GM18868 (cell line): ENCODE measurements around the gene SELENON.

Source experiments
- ATAC-seq: cut with Tn5 transposase; IDR thresholded peaks from one replicate; pipeline ENCODE4 v1.9.1; 2021; ENCODE audit warnings: mild to moderate bottlenecking, moderate library complexity; ENCODE audit not compliant: unreplicated experiment

SELENON gene

GRCh38 chr1:25799935-25800702, at the start of gene SELENON:
SELENON (plus strand) TSS chr1:25800193; CDS start chr1:25800231, 38 bp downstream.
- ATAC-seq = no peak

GRCh38 chr1:25750923-25751605, 48.9 kb upstream of the SELENON start:
- no peak for ATAC-seq

DNA sequence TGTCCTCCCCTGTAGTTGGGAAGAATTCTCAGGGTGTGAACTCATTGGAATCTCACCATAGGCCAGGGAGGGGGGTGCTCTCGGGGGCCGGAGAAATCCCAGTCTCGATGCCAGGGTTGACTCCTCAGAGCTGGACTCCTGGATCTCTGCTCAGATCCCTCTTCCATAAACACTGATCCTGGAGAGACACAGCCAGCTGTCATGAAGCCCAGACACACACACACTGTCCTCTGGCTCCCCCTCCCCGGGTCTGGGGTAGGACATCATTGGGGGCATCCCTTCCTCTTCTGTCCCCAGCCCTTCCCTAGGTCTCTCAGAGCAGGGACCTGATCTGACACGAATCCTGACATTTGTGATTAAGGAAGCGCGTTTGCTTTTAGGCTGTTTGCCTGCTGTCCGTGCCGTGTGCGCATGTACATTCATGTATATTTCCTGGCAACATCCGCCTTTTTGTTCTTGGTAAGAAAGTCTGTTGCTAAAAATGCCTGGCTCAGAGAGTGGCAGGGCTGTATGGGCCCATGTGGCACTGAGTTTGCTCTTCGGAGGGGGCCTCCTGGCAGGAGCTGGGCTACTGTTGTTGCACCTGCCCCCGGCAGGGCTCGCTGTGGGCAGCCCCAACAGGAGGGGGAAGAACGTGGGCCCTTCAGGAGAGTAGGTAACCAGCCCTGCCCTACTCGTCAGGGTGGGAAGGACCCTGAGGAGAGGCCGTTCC, 45.4 kb upstream of the SELENON start:
- ATAC-seq = no peak

DNA sequence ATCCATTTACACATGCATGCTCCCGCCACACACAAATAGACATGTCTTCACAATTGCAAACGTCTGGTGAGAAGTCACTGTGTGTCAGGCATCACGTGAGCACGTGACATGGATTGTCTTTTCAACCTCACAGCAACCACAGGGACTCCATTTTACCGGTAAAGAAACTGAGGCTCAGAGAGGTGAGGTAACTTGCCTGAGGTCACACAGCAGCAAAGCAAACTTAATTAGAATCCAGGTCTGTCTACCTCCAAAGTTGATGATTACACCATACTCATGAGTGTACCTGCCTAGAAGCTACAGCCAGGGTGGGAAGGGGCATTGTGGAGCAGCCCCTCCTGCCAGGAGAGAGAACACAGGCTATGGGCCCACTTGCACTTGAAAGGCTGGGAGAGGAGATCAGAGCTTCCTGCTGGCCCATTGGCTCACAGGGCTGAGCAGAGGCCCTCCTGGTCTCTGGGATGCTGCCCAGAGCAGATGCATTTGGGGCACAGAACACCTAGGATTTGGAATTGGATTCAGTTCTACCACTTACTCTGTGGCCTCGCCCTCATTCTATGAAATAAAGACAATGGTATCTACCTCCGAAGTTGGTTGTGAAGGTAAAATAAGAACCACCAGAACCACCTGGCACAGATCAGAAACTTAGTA, 44.4 kb upstream of the SELENON start:
- no peak for ATAC-seq

GRCh38 chr1:25756215-25756614, 43.8 kb upstream of the SELENON start:
- no peak for ATAC-seq

GRCh38 chr1:25757151-25757845, 42.7 kb upstream of the SELENON start:
- ATAC-seq = no peak

- ATAC-seq = no peak
Observed at GRCh38 chr1:25757846-25758185, 42.2 kb upstream of the SELENON start.

GRCh38 chr1:25758466-25759070, 41.4 kb upstream of the SELENON start:
- no peak for ATAC-seq

DNA sequence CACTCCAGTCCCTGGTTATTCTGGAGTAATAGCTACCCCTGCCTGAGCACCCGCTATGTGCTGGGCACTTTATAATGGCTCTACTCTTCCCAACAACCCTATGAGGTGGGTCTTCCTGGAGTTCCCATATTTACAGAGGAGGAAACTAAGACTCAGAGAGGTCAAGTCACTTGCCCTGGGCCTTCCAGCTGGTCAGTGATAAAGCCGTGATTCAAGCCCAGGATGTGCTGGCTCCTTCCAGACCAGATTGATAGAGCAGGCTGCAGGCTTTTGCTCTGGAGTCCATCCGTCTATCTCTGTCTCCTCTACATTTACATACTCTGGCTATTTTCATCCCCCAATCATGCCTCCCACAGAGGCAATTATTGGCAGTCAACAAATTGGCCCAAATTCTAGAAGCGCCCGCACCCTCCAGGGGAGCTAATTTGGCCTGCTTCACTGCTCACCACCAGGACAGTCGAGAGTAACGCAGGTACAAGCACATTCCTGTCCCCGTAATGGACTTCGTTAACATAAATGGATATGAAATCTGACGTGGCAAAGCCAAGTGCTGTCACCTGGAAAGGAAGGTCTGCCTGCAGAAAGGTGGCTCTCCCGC, 39.8 kb upstream of the SELENON start:
- no peak for ATAC-seq

- ATAC-seq = no peak
Observed at GRCh38 chr1:25760871-25761270, 39.1 kb upstream of the SELENON start.

DNA sequence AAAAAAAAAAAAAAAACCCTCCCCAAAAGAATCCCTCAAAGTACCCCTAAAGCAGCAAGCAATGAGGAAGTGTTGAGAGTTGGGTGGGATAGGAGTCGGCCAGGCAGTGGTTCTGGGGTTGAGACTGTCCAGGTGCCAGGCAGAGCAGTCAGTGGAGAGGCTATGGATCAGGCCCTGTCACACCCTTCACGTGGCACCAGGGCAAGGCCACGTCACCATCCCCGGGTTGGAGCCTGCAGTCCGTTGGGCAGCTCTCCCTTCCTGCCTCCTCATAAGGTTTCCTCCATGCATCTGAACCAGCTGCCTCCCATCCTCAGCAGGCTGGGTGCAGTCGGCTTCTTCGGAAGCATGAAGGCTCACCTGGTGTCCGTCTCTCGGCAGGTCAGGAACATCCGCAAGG, 36.5 kb upstream of the SELENON start:
- no peak for ATAC-seq

DNA sequence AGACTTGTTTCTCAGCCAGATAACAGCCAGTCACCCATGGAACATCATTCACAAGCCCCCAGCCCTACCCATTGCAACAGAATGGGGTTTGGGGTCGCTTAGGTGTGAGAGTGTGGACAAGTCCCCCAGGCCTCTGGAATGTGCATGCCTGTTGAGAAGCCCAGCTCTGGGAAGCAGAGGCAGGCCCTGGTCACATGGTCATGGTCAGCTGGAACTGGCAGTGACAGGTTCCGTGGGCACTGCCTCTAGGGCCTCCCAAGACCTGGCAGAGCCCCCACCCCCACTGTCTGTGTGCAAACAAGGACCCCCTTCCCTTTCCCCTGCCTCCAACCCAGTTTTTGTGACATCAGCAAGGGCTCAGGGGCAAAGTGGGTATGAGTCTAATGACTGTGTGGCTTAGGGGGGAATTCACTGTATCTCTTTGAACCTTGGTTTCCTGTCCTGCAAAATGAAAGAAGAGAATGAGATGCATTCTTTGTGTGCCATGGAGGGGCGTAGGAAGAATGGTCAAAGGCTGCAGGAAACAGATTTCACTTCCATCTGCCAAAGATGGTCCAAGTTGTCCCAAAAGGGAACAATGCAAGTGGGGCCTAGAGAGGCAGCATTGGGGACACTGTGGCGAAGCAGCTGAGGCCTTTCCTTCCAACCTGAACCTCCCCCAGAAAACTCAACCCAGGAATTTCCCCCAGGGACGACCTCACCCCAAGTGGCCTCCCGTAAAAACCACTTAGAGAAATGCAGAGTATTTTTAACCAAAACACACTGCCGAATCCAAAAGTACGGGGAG, 34.7 kb upstream of the SELENON start:
- ATAC-seq = no peak

DNA sequence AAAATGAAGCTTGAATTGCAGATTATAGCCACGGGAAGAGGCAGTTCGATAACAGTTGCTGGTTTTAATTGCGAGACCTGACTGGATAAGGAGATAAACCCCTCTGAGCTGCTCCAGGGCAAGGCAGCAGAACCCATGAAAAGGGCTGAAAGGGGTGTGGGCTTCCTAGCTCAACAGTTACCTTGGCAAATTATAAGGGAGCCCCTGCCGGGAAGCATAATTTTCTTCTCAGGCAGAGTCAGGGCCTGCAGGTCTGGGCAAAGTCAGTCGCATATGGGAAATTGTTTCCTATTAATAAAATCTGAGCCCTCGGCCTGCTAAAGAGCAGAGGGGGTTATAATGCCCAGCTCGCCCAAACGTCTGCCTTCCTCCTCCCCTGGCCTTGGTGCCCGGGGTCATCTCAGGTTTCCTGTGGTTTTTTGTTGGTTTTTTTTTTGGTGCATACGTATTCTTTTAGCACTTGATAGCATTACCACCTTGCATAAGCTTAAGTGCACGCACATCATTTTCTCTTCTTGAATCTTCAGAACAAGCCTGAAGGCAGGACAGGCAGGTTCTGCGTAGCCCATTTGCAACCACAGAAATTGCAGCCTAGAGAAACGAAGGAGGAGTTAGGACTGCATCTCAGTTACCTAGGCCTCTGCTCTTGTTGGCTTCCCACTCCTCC, 33.9 kb upstream of the SELENON start:
- ATAC-seq = no peak

- ATAC-seq = no peak
Observed at GRCh38 chr1:25766721-25767436, 33.1 kb upstream of the SELENON start.

- ATAC-seq = no peak
Observed at GRCh38 chr1:25767437-25767770, 32.6 kb upstream of the SELENON start.

- ATAC-seq = no peak
Observed at GRCh38 chr1:25768999-25769398, 31.0 kb upstream of the SELENON start.

DNA sequence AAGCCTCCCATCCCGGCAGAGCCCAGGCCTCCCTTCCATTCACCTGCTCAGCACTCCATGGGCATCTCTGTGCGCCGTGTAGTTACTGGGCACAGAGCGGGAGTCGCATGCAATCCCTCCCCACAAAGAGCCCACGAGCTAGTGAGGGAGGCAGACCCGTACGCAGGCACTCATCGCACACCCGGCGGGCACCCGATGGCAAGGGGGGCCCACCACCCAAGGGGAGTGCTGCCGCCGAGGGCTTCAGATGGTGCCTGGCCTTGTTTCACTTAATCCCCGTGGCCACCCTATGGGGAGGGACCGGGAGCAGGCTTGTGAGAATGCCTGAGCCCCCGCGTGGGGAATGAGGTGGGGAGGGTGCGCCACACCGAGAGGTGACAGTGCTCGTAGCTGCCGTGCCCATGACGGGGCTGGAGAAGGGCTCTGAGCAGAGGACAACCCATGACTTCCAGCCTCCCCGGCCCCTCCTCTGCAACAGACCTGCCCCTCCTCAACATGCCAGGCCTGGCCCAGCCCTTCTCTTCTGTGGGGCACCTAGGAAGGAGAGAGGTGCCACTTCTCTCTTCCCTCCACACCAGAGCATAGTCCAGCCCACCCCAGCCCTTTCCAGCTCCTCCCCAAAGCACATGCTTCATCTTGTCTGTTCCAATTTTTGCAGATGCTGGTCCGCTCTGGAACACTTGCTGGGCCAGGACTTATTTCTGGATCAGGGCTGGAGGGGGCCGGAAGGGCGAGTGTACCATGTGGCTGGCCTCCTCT, 30.2 kb upstream of the SELENON start:
- no peak for ATAC-seq
